GM23338 (cell line): ENCODE data around the gene ST6GALNAC3.

Source experiments
- EZH2 ChIP-seq: fragments of 200-600 bp; sonication (generic); IDR thresholded peaks from one replicate; pipeline ENCODE4 v1.8.0; 2017; ENCODE audit warnings: antibody characterized with exemption, mild to moderate bottlenecking, low read depth; ENCODE audit not compliant: unreplicated experiment
- EZH2phosphoT487 ChIP-seq: fragments of 200-600 bp; sonication (generic); IDR thresholded peaks from one replicate; pipeline ENCODE4 v1.8.1; 2018; ENCODE audit warnings: antibody characterized with exemption; ENCODE audit not compliant: unreplicated experiment
- POLR2AphosphoS5 ChIP-seq: IDR thresholded peaks from 2 replicates; pipeline ENCODE4 v1.6.1; 2016; ENCODE audit warnings: antibody characterized with exemption, low read depth
- REST ChIP-seq: IDR thresholded peaks from one replicate; pipeline ENCODE4 v1.6.1; 2018; ENCODE audit warnings: antibody characterized with exemption; ENCODE audit not compliant: unreplicated experiment
- STAT1 ChIP-seq: IDR thresholded peaks from one replicate; pipeline ENCODE4 v1.6.1; 2016; ENCODE audit warnings: antibody characterized with exemption; ENCODE audit not compliant: unreplicated experiment
- TF ChIP-seq, protein P1 (sequence below), 2 experiments: fragments of 200-600 bp in 1 of 2; sonication (generic) in 1 of 2; conservative IDR thresholded peaks; 2 replicates each; pipeline versions ENCODE4 v1.5.1 to v1.6.1; 2016 to 2017; ENCODE audit warnings: antibody characterized with exemption in 2 of 2, low read depth in 2 of 2, mild to moderate bottlenecking in 2 of 2, moderate library complexity in 1 of 2
- TF ChIP-seq, protein P2 (sequence below): fragments of 250-450 bp; sonication (Bioruptor Pico); IDR thresholded peaks from 2 replicates; pipeline ENCODE4 v1.5.0; 2020; ENCODE audit warnings: mild to moderate bottlenecking, moderate library complexity

- TF ChIP-seq EZH2phosphoT487 (no peak), POLR2AphosphoS5 (no peak), STAT1 (no peak), EZH2 (no peak), REST (no peak)
- TF ChIP-seq, protein P1, sequence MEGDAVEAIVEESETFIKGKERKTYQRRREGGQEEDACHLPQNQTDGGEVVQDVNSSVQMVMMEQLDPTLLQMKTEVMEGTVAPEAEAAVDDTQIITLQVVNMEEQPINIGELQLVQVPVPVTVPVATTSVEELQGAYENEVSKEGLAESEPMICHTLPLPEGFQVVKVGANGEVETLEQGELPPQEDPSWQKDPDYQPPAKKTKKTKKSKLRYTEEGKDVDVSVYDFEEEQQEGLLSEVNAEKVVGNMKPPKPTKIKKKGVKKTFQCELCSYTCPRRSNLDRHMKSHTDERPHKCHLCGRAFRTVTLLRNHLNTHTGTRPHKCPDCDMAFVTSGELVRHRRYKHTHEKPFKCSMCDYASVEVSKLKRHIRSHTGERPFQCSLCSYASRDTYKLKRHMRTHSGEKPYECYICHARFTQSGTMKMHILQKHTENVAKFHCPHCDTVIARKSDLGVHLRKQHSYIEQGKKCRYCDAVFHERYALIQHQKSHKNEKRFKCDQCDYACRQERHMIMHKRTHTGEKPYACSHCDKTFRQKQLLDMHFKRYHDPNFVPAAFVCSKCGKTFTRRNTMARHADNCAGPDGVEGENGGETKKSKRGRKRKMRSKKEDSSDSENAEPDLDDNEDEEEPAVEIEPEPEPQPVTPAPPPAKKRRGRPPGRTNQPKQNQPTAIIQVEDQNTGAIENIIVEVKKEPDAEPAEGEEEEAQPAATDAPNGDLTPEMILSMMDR (conservative IDR thresholded peaks at IDR 0.05; ENCODE audit: low read depth in 2 of 2) = no peak
- TF ChIP-seq, protein P2, sequence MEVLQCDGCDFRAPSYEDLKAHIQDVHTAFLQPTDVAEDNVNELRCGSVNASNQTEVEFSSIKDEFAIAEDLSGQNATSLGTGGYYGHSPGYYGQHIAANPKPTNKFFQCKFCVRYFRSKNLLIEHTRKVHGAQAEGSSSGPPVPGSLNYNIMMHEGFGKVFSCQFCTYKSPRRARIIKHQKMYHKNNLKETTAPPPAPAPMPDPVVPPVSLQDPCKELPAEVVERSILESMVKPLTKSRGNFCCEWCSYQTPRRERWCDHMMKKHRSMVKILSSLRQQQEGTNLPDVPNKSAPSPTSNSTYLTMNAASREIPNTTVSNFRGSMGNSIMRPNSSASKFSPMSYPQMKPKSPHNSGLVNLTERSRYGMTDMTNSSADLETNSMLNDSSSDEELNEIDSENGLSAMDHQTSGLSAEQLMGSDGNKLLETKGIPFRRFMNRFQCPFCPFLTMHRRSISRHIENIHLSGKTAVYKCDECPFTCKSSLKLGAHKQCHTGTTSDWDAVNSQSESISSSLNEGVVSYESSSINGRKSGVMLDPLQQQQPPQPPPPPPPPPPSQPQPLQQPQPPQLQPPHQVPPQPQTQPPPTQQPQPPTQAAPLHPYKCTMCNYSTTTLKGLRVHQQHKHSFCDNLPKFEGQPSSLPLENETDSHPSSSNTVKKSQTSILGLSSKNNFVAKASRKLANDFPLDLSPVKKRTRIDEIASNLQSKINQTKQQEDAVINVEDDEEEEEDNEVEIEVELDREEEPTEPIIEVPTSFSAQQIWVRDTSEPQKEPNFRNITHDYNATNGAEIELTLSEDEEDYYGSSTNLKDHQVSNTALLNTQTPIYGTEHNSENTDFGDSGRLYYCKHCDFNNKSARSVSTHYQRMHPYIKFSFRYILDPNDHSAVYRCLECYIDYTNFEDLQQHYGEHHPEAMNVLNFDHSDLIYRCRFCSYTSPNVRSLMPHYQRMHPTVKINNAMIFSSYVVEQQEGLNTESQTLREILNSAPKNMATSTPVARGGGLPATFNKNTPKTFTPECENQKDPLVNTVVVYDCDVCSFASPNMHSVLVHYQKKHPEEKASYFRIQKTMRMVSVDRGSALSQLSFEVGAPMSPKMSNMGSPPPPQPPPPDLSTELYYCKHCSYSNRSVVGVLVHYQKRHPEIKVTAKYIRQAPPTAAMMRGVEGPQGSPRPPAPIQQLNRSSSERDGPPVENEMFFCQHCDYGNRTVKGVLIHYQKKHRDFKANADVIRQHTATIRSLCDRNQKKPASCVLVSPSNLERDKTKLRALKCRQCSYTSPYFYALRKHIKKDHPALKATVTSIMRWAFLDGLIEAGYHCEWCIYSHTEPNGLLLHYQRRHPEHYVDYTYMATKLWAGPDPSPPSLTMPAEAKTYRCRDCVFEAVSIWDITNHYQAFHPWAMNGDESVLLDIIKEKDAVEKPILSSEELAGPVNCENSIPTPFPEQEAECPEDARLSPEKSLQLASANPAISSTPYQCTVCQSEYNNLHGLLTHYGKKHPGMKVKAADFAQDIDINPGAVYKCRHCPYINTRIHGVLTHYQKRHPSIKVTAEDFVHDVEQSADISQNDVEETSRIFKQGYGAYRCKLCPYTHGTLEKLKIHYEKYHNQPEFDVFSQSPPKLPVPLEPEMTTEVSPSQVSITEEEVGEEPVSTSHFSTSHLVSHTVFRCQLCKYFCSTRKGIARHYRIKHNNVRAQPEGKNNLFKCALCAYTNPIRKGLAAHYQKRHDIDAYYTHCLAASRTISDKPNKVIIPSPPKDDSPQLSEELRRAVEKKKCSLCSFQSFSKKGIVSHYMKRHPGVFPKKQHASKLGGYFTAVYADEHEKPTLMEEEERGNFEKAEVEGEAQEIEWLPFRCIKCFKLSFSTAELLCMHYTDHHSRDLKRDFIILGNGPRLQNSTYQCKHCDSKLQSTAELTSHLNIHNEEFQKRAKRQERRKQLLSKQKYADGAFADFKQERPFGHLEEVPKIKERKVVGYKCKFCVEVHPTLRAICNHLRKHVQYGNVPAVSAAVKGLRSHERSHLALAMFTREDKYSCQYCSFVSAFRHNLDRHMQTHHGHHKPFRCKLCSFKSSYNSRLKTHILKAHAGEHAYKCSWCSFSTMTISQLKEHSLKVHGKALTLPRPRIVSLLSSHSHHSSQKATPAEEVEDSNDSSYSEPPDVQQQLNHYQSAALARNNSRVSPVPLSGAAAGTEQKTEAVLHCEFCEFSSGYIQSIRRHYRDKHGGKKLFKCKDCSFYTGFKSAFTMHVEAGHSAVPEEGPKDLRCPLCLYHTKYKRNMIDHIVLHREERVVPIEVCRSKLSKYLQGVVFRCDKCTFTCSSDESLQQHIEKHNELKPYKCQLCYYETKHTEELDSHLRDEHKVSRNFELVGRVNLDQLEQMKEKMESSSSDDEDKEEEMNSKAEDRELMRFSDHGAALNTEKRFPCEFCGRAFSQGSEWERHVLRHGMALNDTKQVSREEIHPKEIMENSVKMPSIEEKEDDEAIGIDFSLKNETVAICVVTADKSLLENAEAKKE = no peak
Observed at GRCh38 chr1:76303340-76303717, 228.8 kb downstream of the ST6GALNAC3 start.
